HEK293T (cell line): ENCODE results near the gene MAPK13.
"Not testable (repeated sequence)": the region's sequence is repeated elsewhere in the genome, so short reads cannot be mapped to it uniquely, and the experiment has no call there.

Source experiments
- CTCF ChIA-PET: fragments of 350-600 bp; formaldehyde crosslinking; extraction: SDS; loops from one replicate; lab custom pipeline; 2021; ENCODE audit warnings: antibody characterized with exemption, inconsistent platforms; lab: Yijun Ruan, JAX
- POLR2A ChIA-PET: fragments of 350-600 bp; formaldehyde crosslinking; extraction: SDS; loops from one replicate; lab custom pipeline; 2020; ENCODE audit warnings: antibody characterized with exemption, inconsistent platforms; lab: Yijun Ruan, JAX
- DNase-seq: peaks from one replicate; pipeline ENCODE4 v3.0.0; 2012; ENCODE audit warnings: mixed read lengths; ENCODE audit errors: extremely low spot score
- ARNT ChIP-seq: fragments of 450-650 bp; IDR thresholded peaks from 2 replicates; pipeline ENCODE4 v1.6.1; 2017; ENCODE audit warnings: mild to moderate bottlenecking
- BHLHE40 ChIP-seq: fragments of 450-650 bp; IDR thresholded peaks from 2 replicates; pipeline ENCODE4 v1.6.1; 2016; ENCODE audit warnings: mild to moderate bottlenecking, moderate library complexity, borderline replicate concordance
- CTBP1 ChIP-seq: fragments of 450-650 bp; IDR thresholded peaks from 2 replicates; pipeline ENCODE4 v1.6.1; 2016; ENCODE audit warnings: borderline replicate concordance
- ELF4 ChIP-seq: fragments of 450-650 bp; IDR thresholded peaks from 2 replicates; pipeline ENCODE4 v1.6.1; 2017; ENCODE audit warnings: antibody characterized with exemption
- FOXA1 ChIP-seq: fragments of 450-650 bp; IDR thresholded peaks from 2 replicates; pipeline ENCODE4 v1.6.1; 2016; ENCODE audit warnings: mild to moderate bottlenecking
- FOXK2 ChIP-seq: fragments of 450-650 bp; IDR thresholded peaks from 2 replicates; pipeline ENCODE4 v1.6.1; 2016; ENCODE audit warnings: mild to moderate bottlenecking
- FOXM1 ChIP-seq: fragments of 450-650 bp; IDR thresholded peaks from 2 replicates; pipeline ENCODE4 v1.6.1; 2017; ENCODE audit warnings: mild to moderate bottlenecking, borderline replicate concordance
- HDGF ChIP-seq: fragments of 450-650 bp; IDR thresholded peaks from 2 replicates; pipeline ENCODE4 v1.6.1; 2017; ENCODE audit warnings: antibody characterized with exemption, borderline replicate concordance
- L3MBTL2 ChIP-seq: fragments of 450-650 bp; conservative IDR thresholded peaks from 2 replicates; pipeline ENCODE4 v1.6.1; 2016; ENCODE audit warnings: mild to moderate bottlenecking
- LEF1 ChIP-seq: fragments of 450-650 bp; IDR thresholded peaks from 2 replicates; pipeline ENCODE4 v1.6.1; 2017; ENCODE audit warnings: mild to moderate bottlenecking, borderline replicate concordance
- NFRKB ChIP-seq: fragments of 450-650 bp; IDR thresholded peaks from 2 replicates; pipeline ENCODE4 v1.6.1; 2016; ENCODE audit warnings: mild to moderate bottlenecking, moderate library complexity
- PKNOX1 ChIP-seq: fragments of 450-650 bp; IDR thresholded peaks from 2 replicates; pipeline ENCODE4 v1.6.1; 2016
- SP1 ChIP-seq: fragments of 450-650 bp; IDR thresholded peaks from 2 replicates; pipeline ENCODE4 v1.6.1; 2017
- SUZ12 ChIP-seq: fragments of 450-650 bp; IDR thresholded peaks from 2 replicates; pipeline ENCODE4 v1.6.1; 2016; ENCODE audit warnings: mild to moderate bottlenecking
- TARDBP ChIP-seq: fragments of 450-650 bp; IDR thresholded peaks from 2 replicates; pipeline ENCODE4 v1.6.1; 2016
- ZNF384 ChIP-seq: fragments of 450-650 bp; IDR thresholded peaks from 2 replicates; pipeline ENCODE4 v1.6.1; 2016

The MAPK13 gene

DNA sequence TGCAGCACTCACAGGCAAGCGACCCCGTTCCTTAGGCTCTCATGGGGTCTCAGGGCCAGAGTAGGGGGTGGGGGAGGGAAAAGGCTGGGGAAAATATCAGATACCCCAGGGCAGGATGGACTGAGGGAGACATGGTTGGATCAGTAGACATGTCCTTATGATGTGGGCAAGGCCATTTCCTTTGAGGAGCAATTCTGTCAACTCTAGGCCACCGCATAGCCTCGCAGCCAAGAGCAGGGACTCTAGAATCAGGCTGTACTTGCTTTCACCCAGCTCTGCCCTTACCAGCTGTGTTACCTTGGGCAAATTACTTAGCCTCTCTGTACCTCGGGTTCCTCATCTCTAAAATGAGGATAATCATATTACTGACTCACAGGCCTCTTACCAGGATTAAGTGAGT lies 2.2 kb upstream of the MAPK13 start:
- CTCF ChIA-PET, result no interaction called here

GRCh38 chr6:36128793-36129192 lies 1.5 kb upstream of the MAPK13 start:
- ChIA-PET POLR2A (no interaction called here), CTCF (no interaction called here)
- TF ChIP-seq FOXA1 (no peak), NFRKB (no peak), BHLHE40 (no peak), LEF1 (no peak), FOXM1 (no peak), L3MBTL2 (no peak)
- DNase-seq, result no peak

More for the DNA sequence above, 2.2 kb upstream of the MAPK13 start:
- no peak for DNase-seq
- TF ChIP-seq ARNT, result no peak
- no peak for TF ChIP-seq SP1
- no peak for TF ChIP-seq ZNF384
- no peak for TF ChIP-seq BHLHE40
- TF ChIP-seq L3MBTL2, result no peak
- no peak for TF ChIP-seq ELF4
- no peak for TF ChIP-seq HDGF
- TF ChIP-seq FOXM1, result no peak
- TF ChIP-seq FOXK2, result no peak
- TF ChIP-seq LEF1, result no peak
- TF ChIP-seq CTBP1, result no peak
- TF ChIP-seq NFRKB, result no peak
- TF ChIP-seq SUZ12, result no peak
- TF ChIP-seq TARDBP, result no peak
- no peak for TF ChIP-seq FOXA1
- no peak for TF ChIP-seq PKNOX1
- POLR2A ChIA-PET, result no interaction called here

DNA sequence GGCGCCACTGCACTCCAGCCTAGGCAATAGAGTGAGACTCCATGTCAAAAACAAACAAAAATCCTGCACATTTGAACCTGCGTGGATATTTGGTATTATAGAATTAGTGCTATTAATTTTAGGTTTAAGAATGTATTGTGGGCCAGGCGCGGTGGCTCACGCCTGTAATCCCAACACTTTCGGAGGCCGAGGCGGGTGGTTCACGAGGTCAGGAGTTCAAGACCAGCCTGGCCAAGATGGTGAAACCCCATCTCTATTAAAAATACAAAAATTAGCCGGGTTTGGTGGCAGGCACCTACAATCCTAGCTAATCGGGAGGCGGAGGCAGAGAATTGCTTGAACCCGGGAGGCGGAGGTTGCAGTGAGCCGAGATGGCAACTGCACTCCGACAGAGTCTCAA lies 979 bp upstream of the MAPK13 start:
- ChIA-PET POLR2A (interaction anchor here (1.0 kb wide), 1 partner anchor 10 kb away, joined by 3 read pairs; no protein-coding TSS in a partner anchor), CTCF (interaction anchor here (1.0 kb wide), 1 partner anchor 8 kb away, joined by 3 read pairs; no protein-coding TSS in a partner anchor)
- not testable (repeated sequence) for DNase-seq

DNA sequence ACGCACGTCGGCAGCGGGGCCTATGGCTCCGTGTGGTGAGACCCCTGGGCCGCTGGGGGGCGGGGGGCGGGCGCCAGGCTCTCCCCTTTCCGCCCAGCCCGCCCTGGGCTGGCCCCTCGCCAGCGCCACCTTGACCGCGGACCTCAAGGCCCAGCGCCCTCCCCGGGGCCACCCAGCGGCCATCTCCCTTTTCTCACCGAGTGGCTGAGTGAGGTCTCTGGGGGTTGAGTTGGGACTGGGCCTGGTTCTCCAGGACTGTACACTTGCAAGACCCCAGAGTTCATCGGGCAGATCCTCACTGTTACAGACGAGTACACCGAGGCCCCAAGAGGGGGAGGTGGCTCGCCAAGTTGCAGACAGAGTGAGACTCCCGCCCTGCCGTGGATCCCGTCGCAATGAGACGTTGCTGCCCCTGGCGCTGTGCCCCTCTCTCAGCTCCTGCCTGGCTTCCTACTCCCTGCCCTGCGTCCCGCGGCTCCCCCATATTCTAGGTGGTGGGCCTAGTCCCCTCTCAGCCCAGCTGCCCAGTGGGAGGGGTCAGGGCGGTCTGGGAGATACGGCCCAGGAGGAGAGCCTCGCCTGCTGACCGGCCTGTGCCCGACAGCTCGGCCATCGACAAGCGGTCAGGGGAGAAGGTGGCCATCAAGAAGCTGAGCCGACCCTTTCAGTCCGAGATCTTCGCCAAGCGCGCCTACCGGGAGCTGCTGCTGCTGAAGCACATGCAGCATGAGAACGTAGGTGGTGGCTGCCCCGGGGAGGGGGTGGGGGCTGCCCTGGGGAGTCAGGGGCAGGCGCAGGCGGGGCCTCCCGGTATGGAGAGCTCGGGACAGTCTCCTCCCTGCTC lies 576 bp downstream of the MAPK13 start:
- ChIA-PET CTCF (interaction anchor here (1.7 kb wide), 1 partner anchor 172 kb away, joined by 5 read pairs; no protein-coding TSS in a partner anchor), POLR2A (interaction anchor here (0.8 to 1.0 kb wide), 2 partner anchors 8 to 9 kb away, joined by 3 read pairs; no protein-coding TSS in a partner anchor)
- no peak for TF ChIP-seq FOXA1
- no peak for TF ChIP-seq CTBP1
- no peak for TF ChIP-seq PKNOX1
- no peak for TF ChIP-seq ARNT
- no peak for TF ChIP-seq FOXM1
- no peak for TF ChIP-seq TARDBP
- TF ChIP-seq FOXK2, result no peak
- no peak for TF ChIP-seq NFRKB
- TF ChIP-seq LEF1, result no peak
- no peak for TF ChIP-seq ELF4
- no peak for TF ChIP-seq L3MBTL2
- TF ChIP-seq BHLHE40, result no peak
- TF ChIP-seq SUZ12, result no peak
- no peak for TF ChIP-seq HDGF
- no peak for TF ChIP-seq ZNF384
- no peak for DNase-seq

GRCh38 chr6:36131511-36132245 lies 1.4 kb downstream of the MAPK13 start:
- POLR2A ChIA-PET, result interaction anchor here (0.8 kb wide), 1 partner anchor 8 kb away, joined by 3 read pairs; no protein-coding TSS in a partner anchor
- CTCF ChIA-PET, result interaction anchor here (1.7 kb wide), 1 partner anchor 171 kb away, joined by 5 read pairs; no protein-coding TSS in a partner anchor
- DNase-seq, result no peak
- TF ChIP-seq CTBP1 (no peak), ZNF384 (no peak), PKNOX1 (no peak), FOXK2 (no peak), HDGF (no peak), TARDBP (no peak), BHLHE40 (no peak), SUZ12 (no peak), SP1 (no peak), LEF1 (no peak), FOXM1 (no peak), L3MBTL2 (no peak)
